WI38 (cell line): ENCODE results near the gene TCF7L2.

Experiments used
- H3K4me3 ChIP-seq: 2 replicates; pipeline ENCODE4 v1.5.1; 2011; ENCODE audit warnings: low read depth, mild to moderate bottlenecking, control low read depth, low read length
- CTCF ChIP-seq: IDR thresholded peaks from 2 replicates; pipeline ENCODE4 v1.5.1; 2012; ENCODE audit warnings: low read depth, mild to moderate bottlenecking, control low read depth, low read length

Gene TCF7L2

GRCh38 chr10:113004069-113004618 lies 54.1 kb downstream of the TCF7L2 start:
- no peak overlapping the region for H3K4me3 ChIP-seq
- TF ChIP-seq CTCF = no peak

GRCh38 chr10:113005380-113005779 lies 55.3 kb downstream of the TCF7L2 start:
- TF ChIP-seq CTCF = no peak
- H3K4me3 ChIP-seq = no peak overlapping the region

GRCh38 chr10:113006656-113007342 lies 56.8 kb downstream of the TCF7L2 start:
- no peak for TF ChIP-seq CTCF
- no peak overlapping the region for H3K4me3 ChIP-seq

- TF ChIP-seq CTCF = no peak
- H3K4me3 ChIP-seq = no peak overlapping the region
These were observed 57.3 kb downstream of the TCF7L2 start for GRCh38 chr10:113007343-113007771.

GRCh38 chr10:113007821-113008220 lies 57.8 kb downstream of the TCF7L2 start:
- no peak overlapping the region for H3K4me3 ChIP-seq
- TF ChIP-seq CTCF = no peak

GRCh38 chr10:113011592-113012374 lies 61.7 kb downstream of the TCF7L2 start:
- H3K4me3 ChIP-seq = no peak overlapping the region
- no peak for TF ChIP-seq CTCF

GRCh38 chr10:113015201-113015600 lies 65.2 kb downstream of the TCF7L2 start:
- H3K4me3 ChIP-seq = no peak overlapping the region
- TF ChIP-seq CTCF = no peak
